ENCODE data around the gene RPL28. TPM values are rescaled to one million over a fixed set of nuclear protein-coding genes. Genes with fewer than 3 reads are reported as not detected.

RPL28 gene
- total and polyA plus RNA-seq, 2 of the 13 experiments (the other 11 are each of a cell fraction or from before 2014, with no cell fraction given), result 105 to 420 TPM

DNA sequence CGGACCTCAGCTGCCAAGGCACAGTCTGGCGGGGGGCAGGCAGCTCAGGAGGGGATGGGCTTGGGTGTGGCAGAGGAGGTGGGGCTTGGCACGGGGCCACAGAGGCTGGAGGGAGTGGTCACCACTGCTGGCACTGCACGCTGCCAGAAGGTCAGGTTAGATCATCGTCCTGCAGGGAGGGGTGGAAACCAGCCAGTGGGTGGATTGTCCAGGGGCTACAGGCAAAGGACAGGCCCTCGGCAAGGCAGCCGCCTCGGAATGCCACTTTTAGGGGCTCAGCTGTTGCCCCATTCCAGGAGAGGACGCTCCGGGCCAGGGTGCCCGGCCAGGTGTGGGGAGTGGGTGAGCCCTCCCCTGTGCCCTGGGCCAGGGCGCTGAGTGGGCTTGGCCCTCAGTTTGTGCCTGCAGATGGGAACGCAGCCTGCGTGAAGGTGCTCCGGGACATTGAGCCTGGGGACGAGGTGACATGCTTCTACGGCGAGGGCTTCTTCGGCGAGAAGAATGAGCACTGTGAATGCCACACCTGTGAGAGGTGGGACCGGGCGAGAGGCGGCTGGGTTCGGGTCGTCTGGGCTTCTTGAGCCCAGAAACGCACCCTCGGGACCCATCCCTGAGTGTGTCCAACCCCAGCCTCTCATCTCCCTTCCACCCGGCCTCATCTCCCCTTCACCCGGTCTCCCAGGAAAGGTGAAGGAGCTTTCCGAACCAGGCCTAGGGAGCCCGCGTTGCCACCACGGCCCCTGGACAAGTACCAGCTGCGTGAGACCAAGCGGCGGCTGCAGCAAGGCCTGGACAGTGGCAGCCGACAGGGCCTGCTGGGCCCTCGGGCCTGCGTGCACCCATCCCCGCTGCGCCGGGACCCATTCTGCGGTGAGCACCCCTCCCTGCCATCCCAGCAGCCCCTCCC lies 39.7 kb upstream of the RPL28 start:
- H3K4me3 ChIP-seq (replicated peaks in 1 of 3; ENCODE audit: insufficient read depth in 1 of 3, low read depth in 2 of 3, low read length in 3 of 3), result no peak overlapping the region
- no peak overlapping the region for H3K9ac ChIP-seq (ENCODE audit: insufficient read depth, low read depth, low read length)
- WGBS (ENCODE audit: low lambda C conversion rate), result 94% methylated on average over 29 of the region's 43 CpGs

More for the DNA sequence above, 39.7 kb upstream of the RPL28 start:
- BruUV-seq (replicated peaks), result no TSS peak
- Histone ChIP-seq H3K4me1 (ENCODE audit: insufficient read depth, low read length) (peaks cover 8% of the 10 kb centered on the region), H3K9me3 (ENCODE audit: low read length) (no peaks in the 10 kb centered on the region), H3K36me3 (replicated peaks in 1 of 2; ENCODE audit: control insufficient read depth in 1 of 2, insufficient read depth in 2 of 2, low read length in 2 of 2) (peaks cover 2 to 7% of the 10 kb centered on the region in 2 experiments; a peak in 3 of 5 replicates), H3K79me2 (ENCODE audit: insufficient read depth, low read length) (no peaks in the 10 kb centered on the region), H2AFZ (ENCODE audit: low read length) (no peak overlapping the region), H3K27ac (ENCODE audit: extremely low read length, insufficient read depth, low read length) (no peak overlapping the region), H3K27me3 (ENCODE audit: control insufficient read depth in 1 of 2, insufficient read depth in 2 of 2, low read length in 2 of 2) (no peaks in the 10 kb centered on the region; a peak in 1 of 5 replicates), H3K4me2 (ENCODE audit: low read depth, low read length) (no peak overlapping the region), H4K20me1 (ENCODE audit: insufficient read depth, low read length) (peaks cover 3% of the 10 kb centered on the region; the same call in 1 of the 2 replicates)
- intact Hi-C loops (cut with micrococcal nuclease; ENCODE audit: unreplicated experiment), result no loop called here
- FAIRE-seq (no peak), DNase-seq (ENCODE audit: low spot score) (no peak), ATAC-seq (no peak)
- CTCF ChIA-PET (ENCODE audit: low intra/inter-chr PET ratio, low total read pairs), result interaction anchor here (0.5 kb wide), 1 partner anchor 41 kb away, joined by 3 read pairs; no protein-coding TSS in a partner anchor
- in situ Hi-C loops (cut with HindIII; ENCODE audit: extremely low pct_ligation_motif_present, low pct_unique_long_range_greater_than_20kb), result no loop called here
- POLR2A ChIA-PET, result no interaction called here
- TF ChIP-seq GPN1 (CRISPR knock-in tag; IDR thresholded peaks at IDR 0.05; ENCODE audit: borderline replicate concordance) (no peak), REL (CRISPR knock-in tag; conservative IDR thresholded peaks at IDR 0.05) (no peak), NAIF1 (CRISPR knock-in tag; IDR thresholded peaks at IDR 0.05; ENCODE audit: borderline replicate concordance) (no peak), KLF16 (CRISPR knock-in tag; IDR thresholded peaks at IDR 0.05) (no peak), DNMT1 (CRISPR knock-in tag; IDR thresholded peaks at IDR 0.05) (no peak), GFI1 (CRISPR knock-in tag; IDR thresholded peaks at IDR 0.05; ENCODE audit: borderline replicate concordance) (no peak), RELA (CRISPR knock-in tag; IDR thresholded peaks at IDR 0.05) (no peak), PHB2 (IDR thresholded peaks at IDR 0.05; ENCODE audit: partially characterized antibody) (no peak), ZNF776 (CRISPR knock-in tag; IDR thresholded peaks at IDR 0.05) (no peak), BHLHE40 (IDR thresholded peaks at IDR 0.05; ENCODE audit: low read length) (no peak)
- TF ChIP-seq, protein P1, sequence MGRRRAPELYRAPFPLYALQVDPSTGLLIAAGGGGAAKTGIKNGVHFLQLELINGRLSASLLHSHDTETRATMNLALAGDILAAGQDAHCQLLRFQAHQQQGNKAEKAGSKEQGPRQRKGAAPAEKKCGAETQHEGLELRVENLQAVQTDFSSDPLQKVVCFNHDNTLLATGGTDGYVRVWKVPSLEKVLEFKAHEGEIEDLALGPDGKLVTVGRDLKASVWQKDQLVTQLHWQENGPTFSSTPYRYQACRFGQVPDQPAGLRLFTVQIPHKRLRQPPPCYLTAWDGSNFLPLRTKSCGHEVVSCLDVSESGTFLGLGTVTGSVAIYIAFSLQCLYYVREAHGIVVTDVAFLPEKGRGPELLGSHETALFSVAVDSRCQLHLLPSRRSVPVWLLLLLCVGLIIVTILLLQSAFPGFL (CRISPR knock-in tag; IDR thresholded peaks at IDR 0.05), result no peak
- TF ChIP-seq, protein P2, sequence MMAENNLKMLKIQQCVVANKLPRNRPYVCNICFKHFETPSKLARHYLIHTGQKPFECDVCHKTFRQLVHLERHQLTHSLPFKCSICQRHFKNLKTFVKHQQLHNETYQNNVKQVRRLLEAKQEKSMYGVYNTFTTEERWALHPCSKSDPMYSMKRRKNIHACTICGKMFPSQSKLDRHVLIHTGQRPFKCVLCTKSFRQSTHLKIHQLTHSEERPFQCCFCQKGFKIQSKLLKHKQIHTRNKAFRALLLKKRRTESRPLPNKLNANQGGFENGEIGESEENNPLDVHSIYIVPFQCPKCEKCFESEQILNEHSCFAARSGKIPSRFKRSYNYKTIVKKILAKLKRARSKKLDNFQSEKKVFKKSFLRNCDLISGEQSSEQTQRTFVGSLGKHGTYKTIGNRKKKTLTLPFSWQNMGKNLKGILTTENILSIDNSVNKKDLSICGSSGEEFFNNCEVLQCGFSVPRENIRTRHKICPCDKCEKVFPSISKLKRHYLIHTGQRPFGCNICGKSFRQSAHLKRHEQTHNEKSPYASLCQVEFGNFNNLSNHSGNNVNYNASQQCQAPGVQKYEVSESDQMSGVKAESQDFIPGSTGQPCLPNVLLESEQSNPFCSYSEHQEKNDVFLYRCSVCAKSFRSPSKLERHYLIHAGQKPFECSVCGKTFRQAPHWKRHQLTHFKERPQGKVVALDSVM (CRISPR knock-in tag; IDR thresholded peaks at IDR 0.05), result no peak
- TF ChIP-seq, protein P3, sequence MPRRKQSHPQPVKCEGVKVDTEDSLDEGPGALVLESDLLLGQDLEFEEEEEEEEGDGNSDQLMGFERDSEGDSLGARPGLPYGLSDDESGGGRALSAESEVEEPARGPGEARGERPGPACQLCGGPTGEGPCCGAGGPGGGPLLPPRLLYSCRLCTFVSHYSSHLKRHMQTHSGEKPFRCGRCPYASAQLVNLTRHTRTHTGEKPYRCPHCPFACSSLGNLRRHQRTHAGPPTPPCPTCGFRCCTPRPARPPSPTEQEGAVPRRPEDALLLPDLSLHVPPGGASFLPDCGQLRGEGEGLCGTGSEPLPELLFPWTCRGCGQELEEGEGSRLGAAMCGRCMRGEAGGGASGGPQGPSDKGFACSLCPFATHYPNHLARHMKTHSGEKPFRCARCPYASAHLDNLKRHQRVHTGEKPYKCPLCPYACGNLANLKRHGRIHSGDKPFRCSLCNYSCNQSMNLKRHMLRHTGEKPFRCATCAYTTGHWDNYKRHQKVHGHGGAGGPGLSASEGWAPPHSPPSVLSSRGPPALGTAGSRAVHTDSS (CRISPR knock-in tag; conservative IDR thresholded peaks at IDR 0.05), result no peak
- TF ChIP-seq, protein P4, sequence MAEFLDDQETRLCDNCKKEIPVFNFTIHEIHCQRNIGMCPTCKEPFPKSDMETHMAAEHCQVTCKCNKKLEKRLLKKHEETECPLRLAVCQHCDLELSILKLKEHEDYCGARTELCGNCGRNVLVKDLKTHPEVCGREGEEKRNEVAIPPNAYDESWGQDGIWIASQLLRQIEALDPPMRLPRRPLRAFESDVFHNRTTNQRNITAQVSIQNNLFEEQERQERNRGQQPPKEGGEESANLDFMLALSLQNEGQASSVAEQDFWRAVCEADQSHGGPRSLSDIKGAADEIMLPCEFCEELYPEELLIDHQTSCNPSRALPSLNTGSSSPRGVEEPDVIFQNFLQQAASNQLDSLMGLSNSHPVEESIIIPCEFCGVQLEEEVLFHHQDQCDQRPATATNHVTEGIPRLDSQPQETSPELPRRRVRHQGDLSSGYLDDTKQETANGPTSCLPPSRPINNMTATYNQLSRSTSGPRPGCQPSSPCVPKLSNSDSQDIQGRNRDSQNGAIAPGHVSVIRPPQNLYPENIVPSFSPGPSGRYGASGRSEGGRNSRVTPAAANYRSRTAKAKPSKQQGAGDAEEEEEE (CRISPR knock-in tag; IDR thresholded peaks at IDR 0.05; ENCODE audit: borderline replicate concordance), result no peak

All from HepG2 (cell line).